ENCODE results near the gene METRN.

DNA sequence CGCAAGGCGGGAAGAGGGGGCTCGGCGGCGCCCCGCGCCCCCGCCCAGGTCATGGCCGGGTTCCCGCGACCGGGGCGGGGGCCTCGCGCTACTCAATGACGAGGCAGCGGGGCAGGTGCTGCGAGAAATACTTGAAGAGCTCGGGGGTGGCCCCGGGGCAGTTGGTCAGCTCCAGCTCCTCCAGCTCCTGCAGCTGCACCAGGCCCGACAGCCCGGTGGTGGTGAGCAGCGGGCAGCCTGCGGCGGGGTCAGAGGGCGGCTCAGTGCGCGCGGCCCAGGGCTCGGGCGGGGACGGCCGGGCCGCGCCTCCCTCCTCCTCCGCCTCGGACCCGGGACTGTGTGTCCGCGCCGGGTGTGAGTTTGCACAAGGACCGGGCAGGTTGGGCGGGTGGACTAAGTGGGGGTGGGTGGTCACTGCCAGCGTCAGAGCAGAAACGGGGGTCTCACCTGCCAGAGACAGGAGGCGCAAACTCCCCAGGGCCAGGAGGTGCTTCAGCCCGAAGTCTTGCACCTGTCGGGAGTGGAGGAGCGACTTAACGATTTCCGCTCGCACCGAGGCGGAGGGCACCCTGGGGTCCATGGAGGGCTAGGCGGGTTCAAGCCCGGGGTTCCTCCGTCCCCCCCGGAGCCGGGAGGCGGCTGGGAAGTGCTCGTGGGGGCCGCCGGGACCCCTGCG lies 20.6 kb upstream of the METRN start:
- no peak for TF ChIP-seq CTCF (IDR thresholded peaks at IDR 0.05)
- no peak for TF ChIP-seq POLR2A (IDR thresholded peaks at IDR 0.05)
- no peak for TF ChIP-seq POLR2AphosphoS5 (IDR thresholded peaks at IDR 0.05; ENCODE audit: insufficient read depth in 1 of 2, low read depth in 1 of 2)

Measured in vagina (tissue), 2 donors.